H1 (cell line): ENCODE data around the gene DHDDS. TPM values are rescaled to one million over a fixed set of nuclear protein-coding genes. Genes with fewer than 3 reads are reported as not detected.
A peak's percentile ranks its signal among the peaks of the same experiment; 100 is the strongest.

Experiments
- BRCA1 ChIP-seq: IDR thresholded peaks from 2 replicates; pipeline ENCODE4 v1.6.1; 2012; ENCODE audit warnings: low read depth, low read length, improper control_type of control experiment
- RAD21 ChIP-seq, 2 experiments: IDR thresholded peaks in 1 of 2; conservative IDR thresholded peaks in 1 of 2; 2 replicates each; pipeline ENCODE4 v1.6.1; 2011; ENCODE audit warnings: low read depth in 2 of 2, low read length in 2 of 2, improper control_type of control experiment in 1 of 2, inconsistent platforms in 1 of 2, mild to moderate bottlenecking in 1 of 2, moderate library complexity in 1 of 2
- SIN3A ChIP-seq, 2 experiments: IDR thresholded peaks in 1 of 2; conservative IDR thresholded peaks in 1 of 2; 2 replicates each; pipeline ENCODE4 v1.6.1; 2011 to 2012; ENCODE audit warnings: low read length in 2 of 2, improper control_type of control experiment in 1 of 2, low read depth in 1 of 2, mild to moderate bottlenecking in 1 of 2
- SIRT6 ChIP-seq: IDR thresholded peaks from one replicate; pipeline ENCODE4 v1.7.1; 2012; ENCODE audit warnings: low read length, inconsistent platforms
- polyA plus RNA-seq, 7 experiments: library from polyadenylated mRNA; depleted of rRNA in 3 of 7; stranded (reverse) in 5 of 7; unstranded in 2 of 7; fragments of >200 nt in 5 of 7; fragments of 200-250 nt in 2 of 7; gene quantifications; 1 replicate in 5 of 7; 2 replicates in 1 of 7; 4 replicates in 1 of 7; pipeline versions ENCODE4 v1.2.1 to v1.2.3, GENCODE V29; 2011 to 2013; ENCODE audit warnings: missing spikeins in 2 of 7, mixed read lengths in 2 of 7
- total RNA-seq: library from RNA; stranded (reverse); fragmentation: NEBNext Ultra II Directional; extraction: Animal tissue kit (Norgen Biotek cat#: 25700); gene quantifications from 2 replicates; pipeline ENCODE4 v1.2.1, GENCODE V29; 2021

DHDDS gene
- total and polyA plus RNA-seq, 2 of the 8 experiments (the other 6 are each of a cell fraction or from before 2014, with no cell fraction given) = 28.3 to 44.6 TPM

DNA sequence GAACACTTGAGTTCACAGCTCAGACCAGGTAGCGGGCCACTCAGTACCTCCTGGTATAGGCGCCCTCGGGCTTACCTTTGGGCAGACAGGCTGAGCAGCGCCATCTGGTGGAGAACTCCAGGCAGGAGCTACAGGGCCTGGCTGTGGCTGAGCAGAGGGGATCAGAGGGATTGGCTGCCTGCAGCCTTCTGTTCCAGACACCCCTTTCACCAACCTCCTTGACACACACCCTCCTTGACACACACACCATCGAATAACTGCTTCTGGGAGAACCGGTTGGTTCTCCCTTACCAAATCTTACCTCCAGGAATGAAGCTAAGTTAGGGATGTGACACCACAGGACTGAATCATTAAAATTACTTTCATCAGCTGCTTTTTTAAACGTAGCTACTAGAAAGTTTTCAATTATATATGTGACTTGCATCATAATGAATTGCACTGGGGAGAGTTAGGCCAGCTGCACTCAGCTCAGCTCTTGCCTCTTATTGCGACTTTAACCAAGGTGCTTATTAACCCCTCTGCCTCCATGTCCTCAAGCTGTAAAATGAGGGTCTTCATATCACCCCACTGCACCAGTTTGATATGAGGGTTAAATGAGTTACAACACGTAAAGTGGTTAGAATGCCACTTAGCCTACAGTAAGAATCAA is 14.9 kb upstream of the DHDDS start (continued):
- TF ChIP-seq BRCA1 (no peak), SIN3A (conservative IDR thresholded peaks at IDR 0.05 in 1 of 2, IDR thresholded peaks at IDR 0.05 in 1 of 2; ENCODE audit: low read depth in 1 of 2, low read length in 2 of 2) (peak in 1 of 2 experiments; percentile 84; a peak in 2 of 4 replicates), RAD21 (IDR thresholded peaks at IDR 0.05 in 1 of 2, conservative IDR thresholded peaks at IDR 0.05 in 1 of 2; ENCODE audit: low read depth in 2 of 2, low read length in 2 of 2) (peak; percentile 79 to 90), SIRT6 (no peak)
